Stimulated activated CD4-positive, alpha-beta T cell treated with anti-CD3 and anti-CD28 coated beads, Interleukin-2, amount 100 ng/mL, for 48 hours (primary cell): ENCODE measurements around the gene JMJD8.
A peak's percentile ranks its signal among the peaks of the same experiment; 100 is the strongest.

Experiments used
- DNase-seq, 2 donors: peaks; one replicate each; pipeline ENCODE4 v3.0.0-alpha.2; 2020

JMJD8 gene

DNA sequence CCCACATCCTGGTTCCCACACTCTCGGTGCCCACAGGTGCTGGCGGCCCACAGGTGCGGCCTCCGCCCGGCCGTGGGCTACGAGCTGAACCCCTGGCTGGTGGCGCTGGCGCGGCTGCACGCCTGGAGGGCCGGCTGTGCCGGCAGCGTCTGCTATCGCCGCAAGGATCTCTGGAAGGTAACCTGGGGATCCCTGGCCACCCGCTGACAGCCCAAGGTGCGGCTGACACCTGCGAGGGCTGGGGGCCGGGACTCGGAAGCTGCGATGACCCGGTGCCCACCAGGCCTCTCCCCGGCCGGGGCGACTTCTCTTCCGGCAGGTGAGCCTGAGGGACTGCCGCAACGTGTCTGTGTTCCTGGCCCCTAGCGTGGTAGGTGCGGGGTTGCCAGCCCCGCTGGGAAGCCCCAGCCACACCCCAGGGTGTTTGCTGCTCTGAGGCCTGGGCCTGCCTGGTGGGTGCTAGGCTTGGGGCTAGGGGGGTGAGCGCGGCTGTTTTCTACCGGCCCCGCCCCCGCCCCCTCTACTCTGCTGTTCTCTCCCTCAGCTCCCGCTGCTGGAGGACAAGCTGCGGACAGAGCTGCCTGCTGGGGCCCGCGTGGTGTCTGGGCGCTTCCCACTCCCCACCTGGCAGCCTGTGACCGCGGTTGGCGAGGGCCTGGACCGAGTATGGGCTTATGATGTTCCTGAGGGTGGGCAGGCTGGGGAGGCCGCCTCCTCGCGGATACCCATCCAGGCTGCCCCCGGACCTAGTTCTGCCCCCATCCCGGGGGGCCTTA lies 37.8 kb upstream of the JMJD8 start:
- no peak for DNase-seq

DNA sequence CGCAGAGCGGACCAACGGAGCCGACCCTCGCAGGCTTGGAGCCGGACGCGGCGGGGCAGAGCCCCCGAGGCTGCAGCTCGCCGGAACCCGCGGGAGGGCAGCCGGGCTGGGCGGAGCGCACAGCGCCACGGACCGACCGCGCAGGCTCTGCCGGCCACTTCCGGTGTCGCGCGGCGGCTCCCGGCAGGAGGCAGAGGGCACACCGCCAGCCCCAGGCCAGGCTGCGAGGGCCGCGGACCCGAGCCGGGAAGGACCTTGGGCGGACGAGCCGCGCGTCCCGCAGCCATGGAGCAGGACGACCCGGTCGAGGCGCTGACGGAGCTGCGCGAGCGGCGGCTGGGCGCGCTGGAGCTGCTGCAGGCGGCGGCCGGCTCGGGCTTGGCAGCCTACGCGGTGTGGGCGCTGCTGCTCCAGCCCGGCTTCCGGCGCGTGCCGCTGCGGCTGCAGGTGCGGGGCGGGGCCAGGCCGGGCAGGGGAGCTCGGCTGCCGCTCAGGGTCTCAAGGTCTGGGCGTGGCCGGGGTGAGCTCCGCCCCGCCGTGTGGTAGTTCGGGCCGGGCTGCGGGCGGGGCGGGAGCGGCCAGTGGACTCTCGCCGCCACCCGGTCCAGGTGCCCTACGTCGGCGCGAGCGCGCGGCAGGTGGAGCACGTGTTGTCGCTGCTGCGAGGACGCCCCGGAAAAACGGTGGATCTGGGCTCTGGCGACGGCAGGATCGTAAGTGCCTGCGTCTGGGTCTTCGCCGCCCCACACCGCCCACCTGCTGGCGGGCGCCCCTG lies 37.0 kb upstream of the JMJD8 start, which contains the start of gene ANTKMT:
Gene ANTKMT, plus strand, starts transcription at position 157 of the 775 bp plus-strand sequence. Its CDS starts 129 bp downstream, at position 286.
- peak; percentile 63 to 69 for DNase-seq

DNA sequence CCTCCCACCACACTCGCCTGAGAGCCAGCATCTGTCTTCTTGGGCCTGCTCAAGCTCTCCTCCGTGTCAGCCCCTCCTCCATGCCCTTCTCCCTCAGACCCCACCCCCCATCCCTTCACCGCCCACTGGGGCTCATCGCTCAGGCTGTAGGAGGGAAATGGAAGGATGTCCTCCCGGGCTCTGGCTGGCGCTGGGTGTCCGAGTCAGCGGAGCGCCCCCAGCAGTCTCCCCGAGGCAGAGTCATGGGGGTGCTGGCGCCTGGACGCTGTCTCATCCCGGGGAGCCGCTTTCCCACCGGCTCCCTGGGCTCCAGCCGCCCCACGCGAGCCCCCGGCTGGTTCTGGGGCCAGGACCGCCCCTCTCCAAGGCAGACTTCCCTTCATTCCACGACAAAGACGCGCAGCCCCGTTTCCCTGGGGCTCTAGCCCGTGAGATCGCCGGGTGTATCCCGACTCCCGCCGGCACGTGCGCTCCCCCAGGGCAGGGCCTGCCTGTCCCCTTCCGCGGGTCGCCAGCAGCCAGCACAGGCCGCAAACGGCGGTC lies 36.4 kb upstream of the JMJD8 start:
- DNase-seq: peak; percentile 42 to 49

DNA sequence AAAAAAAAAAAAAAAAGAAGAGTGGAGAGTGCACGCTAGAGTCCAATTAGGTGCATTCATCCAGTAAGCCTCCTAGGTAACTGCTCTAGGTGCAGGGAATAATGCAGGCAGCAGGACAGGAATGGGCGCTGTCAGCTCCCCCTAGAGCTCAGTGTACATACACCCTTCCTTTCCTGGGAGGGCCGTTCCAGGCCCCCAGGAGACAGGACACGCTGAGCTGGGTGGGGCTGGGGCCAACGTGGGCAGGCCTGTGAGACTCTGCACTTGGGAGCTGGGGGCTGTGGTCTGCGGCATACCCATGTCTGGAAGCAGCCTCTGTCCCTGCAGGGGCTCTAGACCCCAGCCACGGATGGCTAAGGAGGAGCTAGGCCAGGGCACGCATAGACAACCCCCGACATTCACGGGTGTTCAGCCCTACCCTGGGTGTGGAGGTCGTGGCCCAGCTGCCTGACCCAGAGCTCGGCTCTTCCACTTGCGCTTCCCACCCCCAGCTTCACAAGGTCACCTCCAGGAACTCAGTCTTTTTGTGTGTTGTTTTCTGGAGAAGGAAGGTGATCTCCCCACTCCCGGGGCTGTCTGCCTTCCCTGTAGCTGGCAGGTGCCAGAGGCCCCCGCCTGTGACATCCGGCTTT lies 35.8 kb upstream of the JMJD8 start:
- DNase-seq: no peak

DNA sequence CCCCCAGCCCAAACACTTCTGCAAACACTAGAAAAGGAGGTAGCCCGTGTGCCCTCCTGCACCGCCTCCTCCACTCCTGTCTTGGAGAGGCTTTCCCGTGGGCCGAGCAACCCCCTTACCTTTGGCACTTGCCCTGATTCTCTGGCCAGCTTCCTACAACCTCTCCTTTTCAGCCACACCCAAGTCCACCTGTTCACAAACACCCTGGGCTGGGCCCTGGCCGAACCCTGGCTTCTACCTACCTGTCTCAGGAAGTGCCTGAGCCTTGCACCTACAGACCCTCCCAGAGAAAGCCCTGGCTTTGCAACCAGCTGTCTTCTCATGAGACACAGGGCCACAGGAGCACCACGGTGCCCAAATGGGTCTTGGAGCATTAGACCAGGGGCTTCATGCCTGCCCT lies 34.8 kb upstream of the JMJD8 start:
- DNase-seq: no peak

DNA sequence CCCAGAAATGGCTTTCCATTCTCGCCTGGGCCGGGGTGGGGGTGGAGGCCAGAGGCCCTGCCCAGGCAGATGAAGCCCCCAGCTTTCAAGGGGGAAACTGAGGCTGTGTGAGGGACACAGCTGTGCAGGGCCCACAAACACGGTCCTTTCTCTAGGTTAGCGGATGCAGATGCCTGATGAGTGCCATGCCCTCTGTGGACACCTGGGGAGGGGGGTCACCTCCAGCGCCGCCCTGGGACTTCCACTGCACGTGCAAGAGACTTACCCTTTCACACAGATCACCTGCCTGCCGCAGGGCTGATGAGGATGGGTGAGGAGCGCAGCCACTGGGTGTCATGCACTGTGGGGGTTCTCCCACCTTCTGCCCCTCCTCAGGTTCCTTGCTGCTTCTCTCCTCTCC lies 34.3 kb upstream of the JMJD8 start:
- no peak for DNase-seq

DNA sequence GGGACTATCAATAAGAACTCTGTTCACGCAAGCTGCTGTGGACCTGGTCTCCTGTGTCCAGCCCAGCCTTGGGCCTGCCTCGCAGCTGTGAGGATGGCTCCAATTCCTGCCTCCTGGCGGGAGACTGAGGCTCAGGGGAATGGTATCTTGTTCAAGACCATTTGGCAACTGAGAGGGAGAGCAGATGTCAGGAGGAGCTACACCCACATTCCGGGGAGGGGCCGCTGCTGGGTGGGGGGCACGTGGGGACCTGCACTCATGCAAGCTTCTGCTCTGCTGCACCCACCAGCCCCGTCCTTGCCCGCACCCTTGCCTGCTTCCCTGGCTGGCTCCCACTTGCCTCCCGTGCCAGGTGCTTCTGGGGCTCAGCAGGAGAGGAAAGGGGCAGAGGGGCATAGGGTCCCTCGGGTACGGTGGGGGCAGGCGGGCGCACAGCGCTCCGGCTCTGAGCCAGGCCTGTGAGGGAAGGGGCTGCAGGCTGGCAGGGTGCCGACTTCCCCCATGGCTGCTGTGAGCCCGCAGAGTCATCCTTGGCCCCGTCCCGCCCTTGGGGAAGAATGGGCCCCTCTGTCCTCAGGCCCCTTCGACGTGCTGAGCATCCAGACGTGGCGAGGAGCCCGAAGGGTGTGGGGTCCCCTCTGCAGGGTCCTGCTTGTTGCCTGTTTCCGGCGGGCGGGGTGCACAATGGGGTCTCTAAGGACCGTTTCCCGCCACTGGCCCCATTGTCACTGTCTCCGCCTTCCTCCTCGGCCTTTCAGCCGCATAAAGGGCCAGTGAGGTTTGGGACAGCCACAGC lies 33.5 kb upstream of the JMJD8 start:
- no peak for DNase-seq

DNA sequence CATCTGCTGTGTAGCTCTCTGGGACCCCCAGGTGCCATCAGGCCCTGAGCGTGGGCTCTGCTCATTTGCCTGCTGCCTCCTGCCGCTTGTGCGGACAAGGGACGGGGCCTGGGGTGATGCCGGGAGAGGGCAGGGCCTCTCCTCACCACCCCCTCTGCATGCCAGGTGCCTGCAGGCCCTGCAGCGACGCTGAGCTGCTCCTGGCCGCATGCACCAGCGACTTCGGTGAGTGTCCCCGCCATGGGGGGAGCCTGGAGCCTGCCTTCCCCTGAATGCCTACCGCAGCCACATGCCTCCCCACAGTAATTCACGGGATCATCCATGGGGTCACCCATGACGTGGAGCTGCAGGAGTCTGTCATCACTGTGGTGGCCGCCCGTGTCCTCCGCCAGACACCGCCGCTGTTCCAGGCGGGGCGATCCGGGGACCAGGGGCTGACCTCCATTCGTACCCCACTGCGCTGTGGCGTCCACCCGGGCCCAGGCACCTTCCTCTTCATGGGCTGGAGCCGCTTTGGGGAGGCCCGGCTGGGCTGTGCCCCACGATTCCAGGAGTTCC lies 32.7 kb upstream of the JMJD8 start:
- no peak for DNase-seq

DNA sequence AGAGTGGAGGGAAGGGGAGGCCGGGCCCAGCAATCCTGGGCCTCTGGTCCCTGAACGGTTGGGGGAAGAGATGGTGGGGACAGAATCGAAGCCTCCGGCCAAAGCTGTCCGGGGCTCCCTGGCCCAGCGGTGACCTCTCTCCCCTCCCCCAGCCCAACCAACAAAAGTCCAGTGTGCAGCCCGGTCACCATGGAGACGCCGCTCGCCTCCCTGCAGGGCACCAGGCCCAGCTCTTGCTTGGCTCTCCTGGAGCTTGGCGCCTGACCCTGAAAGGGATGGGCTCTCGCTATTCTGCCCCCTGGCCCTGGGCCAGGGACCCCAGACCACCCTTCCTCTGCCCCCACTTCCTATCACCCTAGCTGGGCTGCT lies 32.0 kb upstream of the JMJD8 start:
- no peak for DNase-seq

DNA sequence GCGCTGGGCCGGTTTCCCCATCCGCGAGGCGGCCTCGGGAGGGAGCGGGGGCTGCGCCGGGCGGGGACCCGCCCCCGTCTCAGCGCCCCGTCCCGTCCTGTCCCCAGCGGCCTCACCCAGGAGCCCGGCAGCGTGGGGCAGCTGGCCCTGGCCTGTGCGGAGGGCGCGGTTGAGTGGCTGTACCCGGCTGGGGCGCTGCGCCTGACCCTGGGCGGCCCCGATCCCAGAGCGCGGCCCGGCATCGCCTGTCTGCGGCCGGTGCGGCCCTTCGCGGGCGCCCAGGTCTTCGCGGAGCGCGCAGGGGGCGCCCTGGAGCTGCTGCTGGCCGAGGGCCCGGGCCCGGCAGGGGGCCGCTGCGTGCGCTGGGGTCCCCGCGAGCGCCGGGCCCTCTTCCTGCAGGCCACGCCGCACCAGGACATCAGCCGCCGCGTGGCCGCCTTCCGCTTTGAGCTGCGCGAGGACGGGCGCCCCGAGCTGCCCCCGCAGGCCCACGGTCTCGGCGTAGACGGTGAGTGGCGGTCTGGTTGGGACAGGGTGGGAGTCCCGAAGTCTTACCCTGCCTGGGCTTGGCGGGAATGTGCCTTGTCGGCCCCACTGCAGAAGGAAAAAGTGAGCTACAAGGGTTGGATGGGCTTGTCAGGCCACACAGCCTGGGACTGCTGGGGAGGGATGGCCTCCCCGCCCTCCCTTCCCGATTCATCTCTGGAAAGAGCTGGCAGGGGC lies 31.5 kb upstream of the JMJD8 start:
- no peak for DNase-seq

DNA sequence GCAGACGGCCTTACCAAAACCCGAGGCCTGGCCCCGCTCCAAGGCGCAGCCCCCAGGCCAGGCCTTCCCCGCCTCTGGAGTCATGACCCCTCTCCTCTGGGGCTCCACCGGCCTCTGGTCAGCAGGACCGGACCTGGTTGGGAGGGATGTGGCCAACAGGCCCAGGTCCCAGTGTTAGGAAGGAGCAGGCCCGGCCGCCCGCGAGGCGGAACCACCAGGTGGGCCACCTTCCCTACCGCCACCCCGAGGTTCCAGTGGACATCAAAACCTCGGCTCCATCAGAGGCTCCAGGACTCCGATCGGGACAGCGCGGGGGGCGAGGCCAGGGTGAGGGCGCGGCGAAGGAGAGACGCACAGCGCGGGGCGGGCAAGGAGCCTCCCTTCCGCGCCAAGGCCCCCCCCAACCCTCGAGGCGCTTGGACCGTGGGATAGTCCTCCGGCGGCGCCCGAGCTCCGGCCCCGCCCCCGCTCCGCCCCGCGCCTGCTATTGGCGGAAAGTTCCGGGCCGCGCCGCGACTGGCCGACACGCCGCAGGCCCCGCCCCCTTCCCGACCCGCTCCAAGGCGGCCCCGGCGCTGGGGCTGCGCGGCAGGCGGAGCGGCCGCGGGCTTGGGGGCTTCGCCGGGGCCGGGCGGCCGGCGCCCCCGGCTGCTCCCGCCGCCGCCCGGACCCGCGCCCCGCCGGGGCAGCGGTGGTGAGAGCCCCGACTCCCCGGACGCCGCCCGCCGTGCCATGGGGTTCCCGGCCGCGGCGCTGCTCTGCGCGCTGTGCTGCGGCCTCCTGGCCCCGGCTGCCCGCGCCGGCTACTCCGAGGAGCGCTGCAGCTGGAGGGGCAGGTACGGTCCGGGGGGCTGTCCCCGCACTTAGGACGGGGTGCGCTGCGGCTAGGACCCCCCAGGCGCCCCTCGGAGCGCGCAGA lies 30.7 kb upstream of the JMJD8 start, which contains the start of gene METRN:
Gene METRN, plus strand, starts transcription at position 561 of the 919 bp plus-strand sequence. Its CDS starts 172 bp downstream, at position 733.
- DNase-seq: peak; percentile 92

DNA sequence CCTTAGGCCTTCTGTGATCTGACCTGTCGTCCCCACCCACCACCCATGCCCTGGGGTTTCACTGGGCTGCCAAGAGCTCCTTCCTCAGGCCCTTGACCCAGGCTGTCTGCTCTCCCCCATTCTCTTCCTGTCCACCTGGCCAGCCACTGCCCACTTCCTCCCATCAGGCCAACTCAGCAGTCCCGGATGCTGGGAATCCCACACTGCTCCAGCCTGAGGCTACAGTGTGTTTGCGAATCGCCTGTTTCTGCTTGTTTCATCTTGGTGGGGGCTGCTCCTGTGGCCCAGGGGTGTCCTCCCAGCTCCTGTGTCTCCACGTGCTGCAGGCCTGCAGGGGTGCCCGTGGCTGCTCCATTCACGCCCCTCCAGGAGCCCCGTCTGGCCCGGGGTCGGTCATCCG lies 29.9 kb upstream of the JMJD8 start:
- no peak for DNase-seq

DNA sequence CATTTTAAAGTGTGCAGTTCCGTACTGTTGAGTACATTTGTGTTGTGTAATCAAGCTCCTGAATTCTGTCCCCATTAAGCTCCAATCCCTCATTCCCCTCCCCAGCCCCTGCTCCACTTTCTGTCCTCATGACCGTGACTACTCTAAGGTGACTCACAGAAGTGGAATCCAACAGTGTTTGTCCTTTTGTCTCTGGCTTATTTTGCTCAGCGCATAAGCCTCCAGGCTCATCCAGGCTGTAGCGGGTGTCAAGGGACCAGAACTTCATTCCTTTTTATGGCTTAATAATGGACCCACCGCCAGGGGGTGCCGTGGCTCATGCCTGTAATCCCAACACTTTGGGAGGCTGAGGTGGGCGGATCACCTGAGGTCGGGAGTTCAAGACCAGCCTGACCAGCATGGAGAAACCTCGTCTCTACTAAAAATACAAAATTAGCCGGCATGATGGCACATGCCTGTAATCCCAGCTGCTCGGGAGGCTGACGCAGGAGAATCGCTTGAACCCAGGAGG lies 28.7 kb upstream of the JMJD8 start:
- DNase-seq: peak; percentile 61 to 63

DNA sequence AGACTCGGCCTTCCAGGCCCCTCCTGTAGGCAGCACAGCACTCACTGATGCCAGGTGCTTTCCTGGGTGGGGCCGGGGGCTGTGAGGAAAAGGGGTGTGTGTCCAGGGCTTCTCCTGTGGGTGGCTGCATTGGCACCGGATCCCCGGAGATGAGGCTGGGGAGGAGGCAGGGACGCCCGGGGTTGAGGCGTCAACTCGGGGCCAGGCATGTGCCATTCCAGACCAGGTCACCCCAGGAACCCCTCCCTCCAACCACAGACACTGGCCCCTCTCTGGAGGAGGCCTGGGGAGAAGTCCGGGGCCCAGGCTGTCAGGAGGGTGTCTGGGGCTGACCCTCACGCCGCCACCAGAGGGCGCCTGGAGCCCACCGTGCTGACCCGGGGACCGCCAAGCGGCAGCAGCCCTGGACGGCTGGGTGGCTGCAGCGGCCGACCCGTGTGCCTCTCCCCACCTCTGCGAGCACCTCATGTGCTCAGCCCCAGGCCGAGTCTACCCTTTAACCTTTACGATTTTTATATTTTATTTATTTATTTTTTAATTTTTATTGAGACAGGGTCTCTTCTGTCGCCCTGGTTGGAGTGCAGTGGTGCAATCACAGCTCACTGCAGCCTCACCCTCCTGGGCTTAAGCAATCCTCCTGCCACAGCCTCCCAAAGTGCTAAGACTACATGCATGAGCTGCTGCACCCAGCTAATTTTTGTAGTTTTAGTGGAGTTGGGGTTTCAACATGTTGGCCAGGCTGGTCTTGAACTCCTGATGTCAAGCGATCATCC lies 27.6 kb upstream of the JMJD8 start:
- peak; percentile 79 to 86 for DNase-seq

DNA sequence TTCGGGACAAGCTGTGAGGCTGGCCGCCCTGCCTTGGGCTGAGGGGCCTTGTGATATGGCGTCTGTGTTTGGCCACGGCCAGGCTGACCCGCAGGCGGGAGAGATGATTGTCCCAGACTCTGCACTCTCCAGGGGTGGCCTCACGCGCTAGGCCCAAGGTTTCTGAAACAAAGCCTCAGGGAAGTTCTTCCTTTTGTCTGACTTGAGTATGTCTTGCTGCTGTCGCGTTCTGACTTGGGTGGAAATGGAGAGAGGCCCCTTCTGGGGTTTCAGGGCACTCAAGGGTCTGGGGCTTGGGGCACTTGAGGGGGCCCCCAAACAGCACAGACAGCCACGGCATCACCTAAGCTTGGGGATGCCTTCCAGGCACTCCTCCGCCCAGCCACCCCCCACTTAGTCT lies 26.9 kb upstream of the JMJD8 start:
- DNase-seq: no peak

DNA sequence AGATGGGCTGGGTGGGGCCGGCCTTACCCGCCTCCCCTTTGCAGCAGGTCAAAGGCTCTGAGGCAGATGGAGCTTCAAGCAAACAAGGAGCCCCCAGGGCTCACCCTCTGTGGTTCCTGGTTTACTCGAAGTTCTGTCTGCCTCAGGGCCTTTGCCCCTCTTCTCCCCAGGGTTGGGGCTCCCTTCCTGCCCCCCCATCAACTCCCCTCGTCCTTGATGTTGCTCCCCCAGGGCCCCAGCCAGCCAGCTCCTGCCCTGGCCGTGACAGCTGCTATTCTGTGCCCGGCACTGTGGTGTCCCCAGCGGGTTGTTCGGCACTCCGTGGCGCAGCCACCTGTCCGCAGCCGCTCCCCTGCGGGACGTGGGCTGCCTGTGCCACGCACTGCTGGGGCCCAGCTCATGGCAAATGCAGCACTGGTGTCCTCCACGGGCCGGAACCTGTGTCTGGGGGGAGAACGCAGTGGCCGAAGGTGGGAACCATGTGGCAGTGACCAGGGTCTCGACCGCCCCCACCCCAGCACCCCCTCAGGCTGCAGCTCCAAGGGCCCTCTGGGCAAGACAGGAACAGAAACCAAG lies 26.5 kb upstream of the JMJD8 start:
- no peak for DNase-seq

DNA sequence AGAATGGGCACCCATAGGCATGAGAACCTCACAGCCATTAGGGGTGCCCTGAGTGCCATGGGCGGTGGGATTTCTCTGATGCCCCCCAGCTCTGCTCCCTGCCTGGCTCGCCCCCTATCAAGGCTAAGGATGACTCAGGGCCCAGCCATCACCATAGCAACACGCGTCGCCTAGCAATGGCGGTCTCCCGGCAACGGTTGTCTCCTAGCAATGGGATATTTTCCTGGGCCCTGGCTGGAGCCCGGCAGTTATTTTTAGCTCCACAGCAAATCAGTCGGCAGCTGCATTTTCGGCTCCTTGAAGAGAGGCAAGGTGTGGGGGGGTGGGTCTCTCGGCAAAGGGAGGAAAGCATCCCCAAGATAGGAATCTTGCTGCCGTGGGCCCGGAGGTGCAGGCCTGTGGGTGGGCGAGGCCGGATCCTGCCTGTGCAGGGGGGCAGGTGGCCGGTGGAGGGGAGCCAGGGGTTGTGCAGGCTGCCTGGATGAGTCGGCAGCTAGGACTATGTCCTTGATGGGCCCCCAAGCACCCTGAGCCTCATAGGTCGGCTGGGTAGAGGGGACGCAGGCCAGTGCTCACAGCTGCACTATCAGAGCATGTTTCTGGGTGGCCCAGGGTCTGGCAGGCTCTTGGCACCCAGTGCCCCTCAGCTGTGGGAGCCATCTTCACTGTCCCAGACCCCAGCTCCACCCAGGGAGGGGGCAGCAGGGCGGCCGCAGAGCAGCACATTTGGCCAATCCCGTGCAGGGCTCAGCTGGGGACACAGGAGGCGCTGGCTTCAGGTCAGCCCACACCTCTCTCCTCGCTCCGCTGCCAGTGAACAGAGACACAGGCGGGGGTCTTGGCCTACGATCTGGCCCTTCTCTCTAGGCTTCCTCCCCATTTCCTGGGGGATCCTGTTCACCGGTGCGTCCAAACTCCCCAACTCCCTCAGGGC lies 25.7 kb upstream of the JMJD8 start:
- no peak for DNase-seq

DNA sequence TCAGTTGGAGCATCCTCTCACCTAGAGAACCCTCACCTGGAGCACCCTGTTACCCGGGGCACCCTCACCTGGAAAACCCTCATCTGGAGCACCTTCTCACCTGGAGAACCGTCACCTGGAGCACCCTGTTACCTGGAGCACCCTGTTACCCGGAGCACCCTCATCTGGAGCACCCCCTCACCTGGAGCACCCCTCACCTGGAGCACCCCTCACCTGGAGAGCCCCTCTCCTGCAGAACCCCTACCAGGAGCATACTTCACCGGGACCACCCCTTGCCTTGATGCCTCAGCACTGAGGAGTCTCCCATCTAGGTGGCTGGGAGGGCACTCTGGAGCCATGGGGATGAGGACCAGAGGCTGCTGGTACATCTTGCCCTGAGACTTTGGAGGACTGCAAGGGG lies 24.8 kb upstream of the JMJD8 start:
- DNase-seq: no peak
